Neural progenitor cell (in vitro differentiated cells): ENCODE measurements around the gene DHRS4. TPM values are rescaled to one million over a fixed set of nuclear protein-coding genes. Genes with fewer than 3 reads are reported as not detected.
"Not testable (repeated sequence)": the region's sequence is repeated elsewhere in the genome, so short reads cannot be mapped to it uniquely, and the experiment has no call there.

Source experiments
- DNase-seq: peaks from one replicate; pipeline ENCODE4 v3.0.0-alpha.2; 2016; ENCODE audit warnings: low spot score
- H2AFZ ChIP-seq: fragments of 200-600 bp; sonication (generic); replicated peaks from 2 replicates; pipeline ENCODE4 v1.6.1; 2016; ENCODE audit warnings: antibody characterized with exemption
- H3F3A ChIP-seq: fragments of 200-600 bp; sonication (generic); 2 replicates; pipeline ENCODE4 v1.6.1; 2016; ENCODE audit warnings: antibody characterized with exemption, low read depth
- H3K27ac ChIP-seq: fragments of 200-600 bp; sonication (generic); 2 replicates; pipeline ENCODE4 v1.5.1; 2016; ENCODE audit warnings: mild to moderate bottlenecking
- H3K27me3 ChIP-seq: fragments of 200-600 bp; sonication (generic); 2 replicates; pipeline ENCODE4 v1.6.1; 2016; ENCODE audit warnings: mild to moderate bottlenecking, moderate library complexity
- H3K36me3 ChIP-seq: fragments of 200-600 bp; sonication (generic); 2 replicates; pipeline ENCODE4 v1.5.1; 2016
- H3K4me1 ChIP-seq: fragments of 200-600 bp; sonication (generic); 2 replicates; pipeline ENCODE4 v1.6.1; 2016; ENCODE audit warnings: mixed run types
- H3K4me2 ChIP-seq: fragments of 200-600 bp; sonication (generic); 2 replicates; pipeline ENCODE4 v1.6.1; 2016
- H3K4me3 ChIP-seq: fragments of 200-600 bp; sonication (generic); 2 replicates; pipeline ENCODE4 v1.5.1; 2016
- H3K79me2 ChIP-seq: fragments of 200-600 bp; sonication (generic); 2 replicates; pipeline ENCODE4 v1.6.1; 2016; ENCODE audit warnings: low read depth
- H3K9ac ChIP-seq: fragments of 200-600 bp; sonication (generic); 2 replicates; pipeline ENCODE4 v1.6.1; 2016
- H3K9me3 ChIP-seq: fragments of 200-600 bp; sonication (generic); 2 replicates; pipeline ENCODE4 v1.5.1; 2016; ENCODE audit warnings: low read depth
- H4K20me1 ChIP-seq: fragments of 200-600 bp; sonication (generic); 2 replicates; pipeline ENCODE4 v1.6.1; 2016; ENCODE audit warnings: low read depth
- H3K27ac Mint-ChIP-seq: 3 replicates; pipeline ENCODE4 v1.8.0; 2021; ENCODE audit warnings: mixed read lengths
- H3K27me3 Mint-ChIP-seq: 2 replicates; pipeline ENCODE4 v1.8.0; 2022; ENCODE audit warnings: low read depth, mild to moderate bottlenecking, inconsistent platforms, moderate library complexity, mixed read lengths; ENCODE audit not compliant: insufficient read depth
- H3K36me3 Mint-ChIP-seq: 3 replicates; pipeline ENCODE4 v1.8.0; 2021; ENCODE audit warnings: mixed read lengths
- H3K4me1 Mint-ChIP-seq: 3 replicates; pipeline ENCODE4 v1.8.0; 2021; ENCODE audit warnings: mixed read lengths
- H3K4me3 Mint-ChIP-seq: 3 replicates; pipeline ENCODE4 v1.8.0; 2021; ENCODE audit warnings: mild to moderate bottlenecking, moderate library complexity, mixed read lengths
- H3K9me3 Mint-ChIP-seq: 3 replicates; pipeline ENCODE4 v1.8.0; 2020; ENCODE audit warnings: mixed read lengths
- EZH2 ChIP-seq: fragments of 200-600 bp; sonication (generic); IDR thresholded peaks from 2 replicates; pipeline ENCODE4 v1.6.1; 2017; ENCODE audit warnings: antibody characterized with exemption, mild to moderate bottlenecking, moderate library complexity
- EZH2phosphoT487 ChIP-seq: fragments of 200-600 bp; sonication (generic); IDR thresholded peaks from 2 replicates; pipeline ENCODE4 v1.6.1; 2017; ENCODE audit warnings: antibody characterized with exemption
- total RNA-seq: library from RNA; depleted of rRNA; stranded (reverse); fragments of >200 nt; gene quantifications from 2 replicates; pipeline ENCODE4 v1.2.3, GENCODE V29; 2015; ENCODE audit warnings: low replicate concordance
- TF ChIP-seq, protein P1 (sequence below): fragments of 200-600 bp; sonication (generic); IDR thresholded peaks from 2 replicates; pipeline ENCODE4 v1.5.1; 2017; ENCODE audit warnings: antibody characterized with exemption, mild to moderate bottlenecking

The DHRS4 gene
- total RNA-seq, 1 donor from 2014 or later: 18.6 TPM

DNA sequence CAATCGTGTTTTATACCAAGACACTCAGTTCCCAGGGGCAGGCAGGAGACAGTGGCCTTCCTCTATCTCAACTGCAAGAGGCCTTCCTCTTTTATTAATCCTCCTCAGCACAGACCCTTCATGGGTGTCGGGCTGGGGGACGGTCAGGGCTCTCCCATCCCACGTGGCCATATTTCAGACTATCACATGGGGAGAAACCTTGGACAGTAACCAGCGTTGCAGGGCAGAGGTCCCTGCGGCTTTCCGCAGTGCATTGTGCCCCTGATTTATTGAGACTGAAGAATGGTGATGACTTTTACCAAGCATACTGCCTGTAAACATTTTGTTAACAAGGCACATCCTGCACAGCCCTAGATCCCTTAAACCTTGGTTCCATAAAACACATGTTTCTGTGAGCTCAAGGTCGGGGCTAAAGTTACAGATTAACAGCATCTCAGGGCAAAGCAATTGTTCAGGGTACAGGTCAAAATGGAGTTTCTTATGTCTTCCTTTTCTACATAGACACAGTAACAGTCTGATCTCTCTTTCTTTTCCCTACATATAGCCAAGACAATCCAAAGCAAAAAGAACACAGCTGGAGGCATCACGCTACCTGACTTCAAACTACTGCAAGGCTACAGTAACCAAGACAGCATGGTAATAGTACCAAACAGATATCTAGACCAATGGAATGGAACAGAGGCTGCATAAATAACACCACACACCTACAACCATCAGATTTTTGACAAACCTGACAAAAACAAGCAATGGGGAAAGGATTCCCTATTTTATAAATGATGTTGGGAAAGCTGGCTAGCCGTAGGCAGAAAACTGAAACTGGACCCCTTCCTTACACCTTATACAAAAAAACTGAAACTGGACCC is 28.6 kb downstream of the DHRS4 start:
- H3K36me3 ChIP-seq, H3K36me3 Mint-ChIP-seq, H3K4me1 ChIP-seq, DNase-seq, H3K9me3 ChIP-seq, H3K4me3 ChIP-seq, H4K20me1 ChIP-seq, H3K4me3 Mint-ChIP-seq, H3F3A ChIP-seq, H2AFZ ChIP-seq, H3K4me2 ChIP-seq, H3K27me3 ChIP-seq, H3K9ac ChIP-seq, H3K27me3 Mint-ChIP-seq, H3K79me2 ChIP-seq, H3K9me3 Mint-ChIP-seq, H3K27ac ChIP-seq, H3K27ac Mint-ChIP-seq: not testable (repeated sequence)
- peaks cover 12% of the 10 kb centered on the region for H3K4me1 Mint-ChIP-seq

DNA sequence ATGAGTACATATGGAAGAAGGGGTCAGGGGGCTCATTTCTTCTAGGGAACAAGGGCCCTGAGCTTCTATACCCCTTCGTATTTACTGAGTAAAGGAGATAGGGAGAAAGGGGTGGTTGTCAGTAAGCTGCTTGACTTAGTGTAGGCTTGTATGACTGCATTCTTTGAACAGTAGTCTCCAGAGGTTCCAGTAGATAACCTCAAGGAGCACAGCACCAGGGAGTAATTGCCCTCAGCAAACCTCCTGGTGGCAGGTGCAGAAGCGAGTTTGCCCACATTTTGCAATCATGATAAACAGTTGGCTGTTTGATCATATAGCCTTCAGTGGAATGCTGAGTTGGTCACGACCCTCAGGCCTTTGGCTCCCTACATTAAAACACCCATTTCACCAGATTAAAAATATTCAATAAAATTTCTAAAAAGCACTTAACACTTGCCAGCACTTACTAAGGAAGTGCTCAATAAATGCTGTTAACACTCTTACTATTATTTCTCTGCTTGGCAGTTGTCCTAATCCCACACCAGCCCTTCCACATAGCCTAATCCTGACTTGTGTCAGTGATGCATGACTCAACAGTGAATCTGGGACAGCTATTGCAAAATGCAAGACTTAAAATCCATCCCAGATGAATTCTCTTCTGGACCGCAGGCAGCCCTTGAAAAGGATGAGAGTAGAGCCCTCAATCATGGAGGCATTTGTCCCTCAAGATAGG is 31.5 kb downstream of the DHRS4 start:
- H3K36me3 Mint-ChIP-seq: no peaks in the 10 kb centered on the region
- no peak overlapping the region for H3K27ac Mint-ChIP-seq
- no peak overlapping the region for H3K9ac ChIP-seq
- TF ChIP-seq EZH2phosphoT487: no peak
- TF ChIP-seq, protein P1, sequence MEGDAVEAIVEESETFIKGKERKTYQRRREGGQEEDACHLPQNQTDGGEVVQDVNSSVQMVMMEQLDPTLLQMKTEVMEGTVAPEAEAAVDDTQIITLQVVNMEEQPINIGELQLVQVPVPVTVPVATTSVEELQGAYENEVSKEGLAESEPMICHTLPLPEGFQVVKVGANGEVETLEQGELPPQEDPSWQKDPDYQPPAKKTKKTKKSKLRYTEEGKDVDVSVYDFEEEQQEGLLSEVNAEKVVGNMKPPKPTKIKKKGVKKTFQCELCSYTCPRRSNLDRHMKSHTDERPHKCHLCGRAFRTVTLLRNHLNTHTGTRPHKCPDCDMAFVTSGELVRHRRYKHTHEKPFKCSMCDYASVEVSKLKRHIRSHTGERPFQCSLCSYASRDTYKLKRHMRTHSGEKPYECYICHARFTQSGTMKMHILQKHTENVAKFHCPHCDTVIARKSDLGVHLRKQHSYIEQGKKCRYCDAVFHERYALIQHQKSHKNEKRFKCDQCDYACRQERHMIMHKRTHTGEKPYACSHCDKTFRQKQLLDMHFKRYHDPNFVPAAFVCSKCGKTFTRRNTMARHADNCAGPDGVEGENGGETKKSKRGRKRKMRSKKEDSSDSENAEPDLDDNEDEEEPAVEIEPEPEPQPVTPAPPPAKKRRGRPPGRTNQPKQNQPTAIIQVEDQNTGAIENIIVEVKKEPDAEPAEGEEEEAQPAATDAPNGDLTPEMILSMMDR: no peak
- TF ChIP-seq EZH2: no peak
- H3K4me2 ChIP-seq: no peak overlapping the region
- no peak overlapping the region for H3K27ac ChIP-seq
- H3K36me3 ChIP-seq: no peaks in the 10 kb centered on the region
- H3K79me2 ChIP-seq: no peaks in the 10 kb centered on the region
- no peaks in the 10 kb centered on the region for H3K9me3 ChIP-seq
- DNase-seq: no peak
- peak overlapping the region; percentile 4 for H3K4me3 Mint-ChIP-seq
- no peaks in the 10 kb centered on the region for H3K27me3 ChIP-seq
- H4K20me1 ChIP-seq: no peaks in the 10 kb centered on the region
- H3K9me3 Mint-ChIP-seq: peaks cover 2% of the 10 kb centered on the region
- H2AFZ ChIP-seq: no peak overlapping the region
- H3K4me1 Mint-ChIP-seq: peaks cover 29% of the 10 kb centered on the region
- no peaks in the 10 kb centered on the region for H3F3A ChIP-seq
- H3K4me3 ChIP-seq: no peak overlapping the region
- peaks cover 5% of the 10 kb centered on the region for H3K27me3 Mint-ChIP-seq
- H3K4me1 ChIP-seq: no peaks in the 10 kb centered on the region

DNA sequence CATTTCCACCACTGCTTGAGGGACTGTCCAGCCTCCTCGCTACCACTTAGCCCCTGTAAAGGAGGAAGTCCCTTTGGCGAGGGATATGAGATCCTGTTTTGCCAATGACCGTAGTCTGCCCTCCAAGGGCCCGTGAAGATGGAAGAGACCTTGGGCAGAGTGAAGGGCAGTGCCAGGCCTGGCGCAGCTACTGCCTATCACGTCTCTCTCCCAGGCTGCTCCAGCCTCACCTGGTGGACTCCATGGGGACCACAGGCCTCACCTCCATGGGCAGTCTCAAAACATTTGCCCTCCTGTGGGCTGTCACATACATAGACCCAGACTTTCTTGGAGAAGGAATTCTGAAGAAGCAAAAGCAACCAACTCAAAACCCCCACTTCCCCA is 34.6 kb downstream of the DHRS4 start:
- Histone ChIP-seq H3K4me3 (peak overlapping the region; percentile 31), H2AFZ (peak overlapping the region; percentile 83), H3K4me2 (peak overlapping the region; percentile 73)
- not testable (repeated sequence) for H3K9ac ChIP-seq, H3K9me3 ChIP-seq, H3K4me1 ChIP-seq, H3K27me3 ChIP-seq, H3K36me3 Mint-ChIP-seq, DNase-seq, H3F3A ChIP-seq, H4K20me1 ChIP-seq, H3K27me3 Mint-ChIP-seq, H3K27ac ChIP-seq, H3K79me2 ChIP-seq, H3K9me3 Mint-ChIP-seq, H3K36me3 ChIP-seq
- H3K4me1 Mint-ChIP-seq: peaks cover 29% of the 10 kb centered on the region
- H3K4me3 Mint-ChIP-seq: peak overlapping the region; percentile 72
- peak overlapping the region; percentile 33 for H3K27ac Mint-ChIP-seq

DNA sequence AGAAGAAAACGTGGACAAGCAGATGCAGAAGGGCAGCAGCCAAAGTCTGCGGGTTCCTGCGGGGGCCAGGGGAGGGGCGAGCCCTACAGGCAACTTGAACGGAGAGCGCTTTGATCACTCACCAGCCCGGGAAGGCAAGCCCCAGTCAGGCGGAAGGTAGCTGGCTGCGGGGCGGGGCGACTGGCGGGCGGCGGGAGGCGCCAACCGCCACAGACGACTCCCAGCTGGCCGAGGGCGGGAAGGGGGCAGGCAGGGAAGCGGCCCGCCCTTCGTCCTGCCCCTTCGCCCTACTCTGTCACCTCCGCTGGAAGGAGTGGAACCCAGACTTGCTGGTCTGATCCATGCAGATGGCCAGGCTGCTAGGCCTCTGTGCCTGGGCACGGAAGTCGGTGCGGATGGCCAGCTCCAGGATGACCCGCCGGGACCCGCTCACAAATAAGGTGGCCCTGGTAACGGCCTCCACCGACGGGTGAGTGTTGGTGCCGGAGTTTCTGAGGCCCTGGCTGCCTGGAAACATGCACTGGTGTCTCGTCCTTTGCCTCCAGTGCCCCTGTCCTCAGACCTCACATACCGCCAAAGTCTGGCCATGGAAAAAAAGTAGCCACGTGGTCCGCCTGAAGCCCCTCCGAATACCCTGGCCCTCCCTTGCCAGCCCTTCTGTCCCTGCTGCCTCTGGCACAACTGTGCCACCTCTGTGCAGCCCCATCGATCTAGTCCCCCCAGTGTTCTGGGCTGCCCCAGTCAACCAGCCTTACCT is 35.2 kb downstream of the DHRS4 start, which contains the start of gene DHRS4L2:
DHRS4L2 (plus strand) TSS at position 323 of the 757 bp plus-strand sequence; CDS start at position 342, 19 bp downstream.
- H3K4me1 Mint-ChIP-seq: peaks cover 29% of the 10 kb centered on the region
- H3K9me3 ChIP-seq, H3K27me3 Mint-ChIP-seq, H3K36me3 ChIP-seq, H3K36me3 Mint-ChIP-seq, H3K9me3 Mint-ChIP-seq, H3K9ac ChIP-seq, H3K27ac ChIP-seq, H3K79me2 ChIP-seq, H3K27me3 ChIP-seq, H4K20me1 ChIP-seq, H3F3A ChIP-seq, H3K4me1 ChIP-seq: not testable (repeated sequence)
- H3K4me3 Mint-ChIP-seq: peak within 1 kb of the TSS; percentile 72
- Histone ChIP-seq H2AFZ (peak within 1 kb of the TSS; percentile 83), H3K4me2 (peak within 1 kb of the TSS; percentile 73), H3K4me3 (peak within 1 kb of the TSS; percentile 31)
- H3K27ac Mint-ChIP-seq: peak within 1 kb of the TSS; percentile 33
- peak; percentile 87 for DNase-seq

DNA sequence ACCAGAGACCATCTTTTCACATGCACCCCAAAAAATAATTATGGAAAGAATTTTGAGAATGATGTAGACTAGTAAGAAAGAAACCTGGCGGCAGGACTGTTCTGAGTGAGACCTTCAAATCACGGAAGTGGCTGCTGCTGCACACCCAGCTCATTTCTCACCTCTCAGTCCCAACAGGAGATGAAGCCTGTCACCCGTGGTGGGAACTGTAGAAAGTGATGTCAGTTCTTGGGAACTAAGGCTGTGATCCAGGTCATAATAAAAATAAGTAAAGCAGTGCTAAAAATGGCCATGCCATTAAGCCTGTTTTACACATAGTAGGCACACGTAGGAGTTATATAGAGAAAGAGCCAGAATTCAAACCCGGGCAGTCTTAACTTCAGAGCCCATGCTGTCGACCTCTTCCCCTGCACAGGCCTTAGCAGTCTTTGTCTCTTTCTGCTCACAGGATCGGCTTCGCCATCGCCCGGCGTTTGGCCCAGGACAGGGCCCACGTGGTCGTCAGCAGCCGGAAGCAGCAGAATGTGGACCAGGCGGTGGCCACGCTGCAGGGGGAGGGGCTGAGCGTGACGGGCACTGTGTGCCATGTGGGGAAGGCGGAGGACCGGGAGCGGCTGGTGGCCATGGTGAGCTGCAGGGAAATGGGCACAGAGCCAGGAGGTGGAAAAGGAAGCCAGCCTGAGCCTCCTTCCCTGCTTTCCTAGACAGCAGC is 36.3 kb downstream of the DHRS4 start:
- not testable (repeated sequence) for H3K4me1 ChIP-seq, DNase-seq, H3K9me3 Mint-ChIP-seq, H4K20me1 ChIP-seq, H2AFZ ChIP-seq, H3K27ac ChIP-seq, H3K27me3 ChIP-seq, H3K36me3 Mint-ChIP-seq, H3K4me2 ChIP-seq, H3K4me3 ChIP-seq, H3K9me3 ChIP-seq, H3F3A ChIP-seq, H3K9ac ChIP-seq, H3K4me3 Mint-ChIP-seq, H3K27ac Mint-ChIP-seq, H3K79me2 ChIP-seq, H3K36me3 ChIP-seq, H3K27me3 Mint-ChIP-seq
- H3K4me1 Mint-ChIP-seq: peaks cover 29% of the 10 kb centered on the region

DNA sequence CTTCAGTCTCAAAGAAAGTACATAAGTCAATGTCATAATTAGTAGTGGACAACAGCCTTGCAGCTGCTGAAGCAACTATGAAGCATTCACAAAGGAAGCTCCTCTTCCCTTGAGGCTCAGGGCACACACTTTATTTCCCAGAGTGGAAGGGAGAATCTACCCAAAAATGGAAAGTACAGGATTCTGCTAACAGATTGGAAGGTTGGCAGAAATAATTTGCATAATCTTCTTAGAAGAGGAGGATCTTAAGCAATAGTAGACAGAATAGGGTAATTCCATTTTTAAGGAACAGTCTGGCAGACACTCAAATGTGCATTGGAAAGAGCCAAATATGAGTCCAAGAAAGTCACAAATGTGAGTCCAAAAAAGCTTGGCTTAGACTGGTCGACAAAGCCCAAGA is 37.4 kb downstream of the DHRS4 start:
- H4K20me1 ChIP-seq, H3K27ac ChIP-seq, H3K4me3 Mint-ChIP-seq, H3K27me3 ChIP-seq, DNase-seq, H3K79me2 ChIP-seq, H3K4me3 ChIP-seq, H3F3A ChIP-seq, H3K4me1 ChIP-seq, H3K9me3 ChIP-seq, H3K36me3 ChIP-seq, H3K4me2 ChIP-seq, H3K9me3 Mint-ChIP-seq, H3K36me3 Mint-ChIP-seq, H3K9ac ChIP-seq, H3K27ac Mint-ChIP-seq, H2AFZ ChIP-seq, H3K27me3 Mint-ChIP-seq: not testable (repeated sequence)
- peaks cover 29% of the 10 kb centered on the region for H3K4me1 Mint-ChIP-seq
